SH-SY5Y (cell line): Measurements from ENCODE around the gene NELFB.

Experiments
- GATA2 ChIP-seq: IDR thresholded peaks from 2 replicates; pipeline ENCODE4 v1.6.1; 2011; ENCODE audit warnings: mild to moderate bottlenecking, low read depth, low read length
- GATA3 ChIP-seq: IDR thresholded peaks from 2 replicates; pipeline ENCODE4 v1.6.1; 2011; ENCODE audit warnings: low read depth, mild to moderate bottlenecking, low read length, moderate library complexity

DNA sequence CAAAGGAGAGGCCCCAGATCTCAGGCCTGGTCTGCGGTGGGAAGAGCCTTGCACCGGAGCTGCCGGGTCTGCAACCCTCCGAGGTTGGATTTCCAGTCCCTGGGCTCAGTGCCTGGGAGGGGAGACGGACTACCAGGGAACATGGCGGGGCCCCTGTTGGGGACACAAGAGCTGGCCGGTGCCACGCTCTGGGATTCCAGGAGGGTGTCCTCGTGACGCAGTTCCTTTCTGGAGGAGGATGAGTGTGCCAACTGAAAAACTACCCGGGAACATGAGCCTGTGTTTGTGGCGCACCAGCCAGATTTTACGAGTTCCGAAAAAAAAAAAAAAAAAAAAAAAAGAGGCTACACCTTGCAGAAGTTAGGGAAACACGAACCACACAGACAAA lies 38.0 kb downstream of the NELFB start:
- no peak for TF ChIP-seq GATA3
- no peak for TF ChIP-seq GATA2
